B cell (primary cell): Measurements from ENCODE around the gene CD4.

ENCODE experiments used
- EZH2 ChIP-seq: IDR thresholded peaks from 2 replicates; pipeline ENCODE4 v1.6.1; 2012; ENCODE audit warnings: borderline replicate concordance, low read depth, mild to moderate bottlenecking, moderate library complexity, low read length; ENCODE audit not compliant: insufficient read depth, poor library complexity, severe bottlenecking
- TF ChIP-seq, protein P1 (sequence below): fragments of 200-600 bp; IDR thresholded peaks from one replicate; pipeline ENCODE4 v1.8.0; 2022; ENCODE audit warnings: antibody characterized with exemption, mild to moderate bottlenecking

DNA sequence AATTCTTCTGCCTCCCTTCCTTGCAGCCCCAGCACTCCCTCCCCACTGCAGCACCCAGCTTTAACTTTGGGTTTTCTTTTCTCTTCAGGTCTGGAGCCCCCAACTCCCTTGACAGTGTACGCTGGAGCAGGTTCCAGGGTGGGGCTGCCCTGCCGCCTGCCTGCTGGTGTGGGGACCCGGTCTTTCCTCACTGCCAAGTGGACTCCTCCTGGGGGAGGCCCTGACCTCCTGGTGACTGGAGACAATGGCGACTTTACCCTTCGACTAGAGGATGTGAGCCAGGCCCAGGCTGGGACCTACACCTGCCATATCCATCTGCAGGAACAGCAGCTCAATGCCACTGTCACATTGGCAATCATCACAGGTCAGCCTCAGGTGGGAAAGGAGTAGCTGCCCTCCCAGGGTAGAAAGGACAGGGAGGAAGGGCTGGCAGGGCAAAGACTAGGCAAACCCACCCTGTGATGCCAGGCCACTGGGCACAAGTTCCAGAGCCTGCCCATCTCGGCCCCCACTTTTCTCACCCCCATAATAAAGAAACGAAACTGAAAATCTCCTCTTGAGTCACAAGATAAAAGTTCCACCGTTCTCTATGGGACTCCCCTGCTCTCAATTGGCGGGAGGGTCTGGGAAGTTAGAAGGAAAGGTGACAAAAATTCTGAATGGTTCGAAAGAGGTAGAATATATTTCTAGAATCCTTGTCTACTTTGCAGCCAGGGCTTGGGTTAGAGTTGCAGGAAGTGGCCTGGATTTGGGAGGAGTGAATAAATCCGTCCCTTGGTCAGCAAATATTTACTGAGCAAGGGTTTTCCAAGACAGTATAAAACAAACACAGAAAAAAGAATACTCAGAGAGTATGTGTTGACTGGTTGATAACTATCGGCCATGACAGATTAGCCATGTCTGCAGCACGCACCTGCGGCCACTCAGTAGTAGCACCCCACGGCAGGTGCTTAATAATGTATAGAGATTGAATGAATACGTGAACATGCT, 13.8 kb upstream of the CD4 start:
- no peak for TF ChIP-seq EZH2
- TF ChIP-seq, protein P1, sequence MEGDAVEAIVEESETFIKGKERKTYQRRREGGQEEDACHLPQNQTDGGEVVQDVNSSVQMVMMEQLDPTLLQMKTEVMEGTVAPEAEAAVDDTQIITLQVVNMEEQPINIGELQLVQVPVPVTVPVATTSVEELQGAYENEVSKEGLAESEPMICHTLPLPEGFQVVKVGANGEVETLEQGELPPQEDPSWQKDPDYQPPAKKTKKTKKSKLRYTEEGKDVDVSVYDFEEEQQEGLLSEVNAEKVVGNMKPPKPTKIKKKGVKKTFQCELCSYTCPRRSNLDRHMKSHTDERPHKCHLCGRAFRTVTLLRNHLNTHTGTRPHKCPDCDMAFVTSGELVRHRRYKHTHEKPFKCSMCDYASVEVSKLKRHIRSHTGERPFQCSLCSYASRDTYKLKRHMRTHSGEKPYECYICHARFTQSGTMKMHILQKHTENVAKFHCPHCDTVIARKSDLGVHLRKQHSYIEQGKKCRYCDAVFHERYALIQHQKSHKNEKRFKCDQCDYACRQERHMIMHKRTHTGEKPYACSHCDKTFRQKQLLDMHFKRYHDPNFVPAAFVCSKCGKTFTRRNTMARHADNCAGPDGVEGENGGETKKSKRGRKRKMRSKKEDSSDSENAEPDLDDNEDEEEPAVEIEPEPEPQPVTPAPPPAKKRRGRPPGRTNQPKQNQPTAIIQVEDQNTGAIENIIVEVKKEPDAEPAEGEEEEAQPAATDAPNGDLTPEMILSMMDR = no peak
